ENCODE results near the gene ECM2.

Gene ECM2

GRCh38 chr9:92455217-92455616 is 80.6 kb downstream of the ECM2 start:
- no peaks in the 10 kb centered on the region for H3F3A ChIP-seq (ENCODE audit: insufficient read depth)
- no peak overlapping the region for H3K27ac ChIP-seq (ENCODE audit: low read depth, low read length)
- H3K9me2 ChIP-seq (replicated peaks; ENCODE audit: insufficient read depth, low read length) = no peaks in the 10 kb centered on the region
- H4K20me1 ChIP-seq (ENCODE audit: low read depth, low read length) = no peaks in the 10 kb centered on the region
- H3K4me2 ChIP-seq (ENCODE audit: low read depth, low read length, poor library complexity, severe bottlenecking) = no peak overlapping the region
- H3K36me3 ChIP-seq (ENCODE audit: low read length) = no peaks in the 10 kb centered on the region
- H2AFZ ChIP-seq (ENCODE audit: low read depth, low read length, severe bottlenecking) = no peak overlapping the region
- no peak overlapping the region for H3K4me3 ChIP-seq (ENCODE audit: insufficient read depth, low read length, poor library complexity, severe bottlenecking)
- TF ChIP-seq CTCF (IDR thresholded peaks at IDR 0.05; ENCODE audit: insufficient read depth, low read length, poor library complexity, severe bottlenecking) = no peak
- no peak for TF ChIP-seq EZH2phosphoT487 (conservative IDR thresholded peaks at IDR 0.05; ENCODE audit: low read length)
- no peak overlapping the region for H3K9ac ChIP-seq (ENCODE audit: low read length)
- H3K79me2 ChIP-seq (ENCODE audit: insufficient read depth, low read length) = no peaks in the 10 kb centered on the region
- no peaks in the 10 kb centered on the region for H3K9me3 ChIP-seq (ENCODE audit: insufficient read depth, low read length)
- no peaks in the 10 kb centered on the region for H3K27me3 ChIP-seq (ENCODE audit: low read length)

DNA sequence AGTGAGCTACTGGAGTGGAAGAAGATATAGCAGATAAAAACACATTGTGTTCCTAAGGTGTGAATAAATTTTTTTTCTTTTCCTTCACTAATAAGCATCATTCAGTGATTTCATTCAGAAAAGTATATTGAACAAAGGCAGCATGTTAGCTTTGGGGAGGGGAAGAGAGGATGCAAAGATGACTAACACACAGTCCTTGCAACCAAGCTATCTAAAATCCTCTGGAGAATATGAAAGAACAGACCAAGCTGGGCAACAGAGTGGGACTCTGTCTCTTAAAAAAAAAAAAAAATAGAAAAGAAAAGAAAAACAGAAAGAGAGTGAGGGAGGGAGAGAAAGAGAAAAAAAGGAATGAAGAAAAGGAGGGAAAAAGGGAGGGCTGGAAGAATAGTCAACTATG is 89.3 kb downstream of the ECM2 start:
- Histone ChIP-seq H3F3A (ENCODE audit: insufficient read depth) (no peaks in the 10 kb centered on the region), H3K9me3 (ENCODE audit: insufficient read depth, low read length) (no peaks in the 10 kb centered on the region), H3K27ac (ENCODE audit: low read depth, low read length) (no peak overlapping the region), H3K79me2 (ENCODE audit: insufficient read depth, low read length) (no peaks in the 10 kb centered on the region), H3K27me3 (ENCODE audit: low read length) (no peaks in the 10 kb centered on the region), H3K4me2 (ENCODE audit: low read depth, low read length, poor library complexity, severe bottlenecking) (no peak overlapping the region), H3K9ac (ENCODE audit: low read length) (no peak overlapping the region), H4K20me1 (ENCODE audit: low read depth, low read length) (no peaks in the 10 kb centered on the region), H3K9me2 (replicated peaks; ENCODE audit: insufficient read depth, low read length) (no peaks in the 10 kb centered on the region), H3K4me3 (ENCODE audit: insufficient read depth, low read length, poor library complexity, severe bottlenecking) (no peak overlapping the region), H2AFZ (ENCODE audit: low read depth, low read length, severe bottlenecking) (no peak overlapping the region), H3K36me3 (ENCODE audit: low read length) (no peaks in the 10 kb centered on the region)
- TF ChIP-seq EZH2phosphoT487 (conservative IDR thresholded peaks at IDR 0.05; ENCODE audit: low read length) (no peak), CTCF (IDR thresholded peaks at IDR 0.05; ENCODE audit: insufficient read depth, low read length, poor library complexity, severe bottlenecking) (no peak)

All from SU-DHL-6 (cell line).